ENCODE measurements around the gene ZSWIM1. TPM values are rescaled to one million over a fixed set of nuclear protein-coding genes. Genes with fewer than 3 reads are reported as not detected.

ZSWIM1 gene
- total RNA-seq, 1 experiment from 2014 or later, result 13.0 TPM

DNA sequence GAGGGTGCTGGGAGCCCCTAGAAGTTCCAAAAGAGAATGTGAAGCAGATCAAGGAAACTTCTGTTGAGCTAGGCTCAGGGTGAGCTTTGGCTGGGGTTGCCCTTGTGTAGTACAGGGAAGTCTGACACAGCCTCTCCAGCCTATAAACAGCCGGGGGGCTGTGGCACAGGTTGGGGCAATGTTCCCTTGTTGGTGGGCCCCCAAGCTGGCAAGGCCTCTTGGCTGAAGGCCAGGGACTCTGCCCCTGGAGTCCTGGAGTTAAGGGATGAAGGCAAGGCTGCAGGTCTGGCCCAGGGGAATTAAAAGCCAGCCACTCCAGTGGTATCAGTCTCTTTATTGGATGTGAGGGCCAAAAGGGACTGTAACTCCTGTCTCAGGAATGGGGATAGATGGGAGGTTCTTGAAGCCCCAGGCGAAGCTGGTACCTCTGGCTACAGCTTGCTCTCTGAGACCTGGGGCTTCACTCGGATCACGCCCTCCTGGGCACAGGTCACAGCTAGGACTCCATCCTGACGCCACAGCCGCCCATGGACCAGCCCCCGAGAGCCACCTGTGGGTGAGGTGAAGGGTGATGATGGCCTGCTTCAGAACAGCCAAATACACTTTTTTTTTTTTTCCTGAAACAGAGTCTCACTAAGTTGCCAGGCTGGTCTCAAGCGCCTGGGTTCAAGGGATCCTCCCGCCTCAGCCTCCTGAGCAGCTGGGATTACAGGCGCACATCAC lies 39.5 kb upstream of the ZSWIM1 start:
- no peak for TF ChIP-seq JUND (IDR thresholded peaks at IDR 0.05)
- TF ChIP-seq EGR1 (IDR thresholded peaks at IDR 0.05; ENCODE audit: low read depth), result no peak
- TF ChIP-seq, protein P1, sequence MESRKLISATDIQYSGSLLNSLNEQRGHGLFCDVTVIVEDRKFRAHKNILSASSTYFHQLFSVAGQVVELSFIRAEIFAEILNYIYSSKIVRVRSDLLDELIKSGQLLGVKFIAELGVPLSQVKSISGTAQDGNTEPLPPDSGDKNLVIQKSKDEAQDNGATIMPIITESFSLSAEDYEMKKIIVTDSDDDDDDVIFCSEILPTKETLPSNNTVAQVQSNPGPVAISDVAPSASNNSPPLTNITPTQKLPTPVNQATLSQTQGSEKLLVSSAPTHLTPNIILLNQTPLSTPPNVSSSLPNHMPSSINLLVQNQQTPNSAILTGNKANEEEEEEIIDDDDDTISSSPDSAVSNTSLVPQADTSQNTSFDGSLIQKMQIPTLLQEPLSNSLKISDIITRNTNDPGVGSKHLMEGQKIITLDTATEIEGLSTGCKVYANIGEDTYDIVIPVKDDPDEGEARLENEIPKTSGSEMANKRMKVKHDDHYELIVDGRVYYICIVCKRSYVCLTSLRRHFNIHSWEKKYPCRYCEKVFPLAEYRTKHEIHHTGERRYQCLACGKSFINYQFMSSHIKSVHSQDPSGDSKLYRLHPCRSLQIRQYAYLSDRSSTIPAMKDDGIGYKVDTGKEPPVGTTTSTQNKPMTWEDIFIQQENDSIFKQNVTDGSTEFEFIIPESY (IDR thresholded peaks at IDR 0.05; ENCODE audit: extremely low read depth, insufficient replicate concordance, low read length), result no peak
- no peak for TF ChIP-seq ZNF274 (IDR thresholded peaks at IDR 0.05; ENCODE audit: low read depth, low read length)
- TF ChIP-seq, protein P2, sequence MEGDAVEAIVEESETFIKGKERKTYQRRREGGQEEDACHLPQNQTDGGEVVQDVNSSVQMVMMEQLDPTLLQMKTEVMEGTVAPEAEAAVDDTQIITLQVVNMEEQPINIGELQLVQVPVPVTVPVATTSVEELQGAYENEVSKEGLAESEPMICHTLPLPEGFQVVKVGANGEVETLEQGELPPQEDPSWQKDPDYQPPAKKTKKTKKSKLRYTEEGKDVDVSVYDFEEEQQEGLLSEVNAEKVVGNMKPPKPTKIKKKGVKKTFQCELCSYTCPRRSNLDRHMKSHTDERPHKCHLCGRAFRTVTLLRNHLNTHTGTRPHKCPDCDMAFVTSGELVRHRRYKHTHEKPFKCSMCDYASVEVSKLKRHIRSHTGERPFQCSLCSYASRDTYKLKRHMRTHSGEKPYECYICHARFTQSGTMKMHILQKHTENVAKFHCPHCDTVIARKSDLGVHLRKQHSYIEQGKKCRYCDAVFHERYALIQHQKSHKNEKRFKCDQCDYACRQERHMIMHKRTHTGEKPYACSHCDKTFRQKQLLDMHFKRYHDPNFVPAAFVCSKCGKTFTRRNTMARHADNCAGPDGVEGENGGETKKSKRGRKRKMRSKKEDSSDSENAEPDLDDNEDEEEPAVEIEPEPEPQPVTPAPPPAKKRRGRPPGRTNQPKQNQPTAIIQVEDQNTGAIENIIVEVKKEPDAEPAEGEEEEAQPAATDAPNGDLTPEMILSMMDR (IDR thresholded peaks at IDR 0.05 in 2 of 3, conservative IDR thresholded peaks at IDR 0.05 in 1 of 3; ENCODE audit: borderline replicate concordance in 1 of 3, insufficient read depth in 1 of 3, low read depth in 2 of 3, low read length in 2 of 3), result no peak
- TF ChIP-seq POLR2AphosphoS5 (IDR thresholded peaks at IDR 0.05; ENCODE audit: low read depth, low read length), result no peak
- TF ChIP-seq EZH2 (IDR thresholded peaks at IDR 0.05), result no peak
- TF ChIP-seq, protein P3, sequence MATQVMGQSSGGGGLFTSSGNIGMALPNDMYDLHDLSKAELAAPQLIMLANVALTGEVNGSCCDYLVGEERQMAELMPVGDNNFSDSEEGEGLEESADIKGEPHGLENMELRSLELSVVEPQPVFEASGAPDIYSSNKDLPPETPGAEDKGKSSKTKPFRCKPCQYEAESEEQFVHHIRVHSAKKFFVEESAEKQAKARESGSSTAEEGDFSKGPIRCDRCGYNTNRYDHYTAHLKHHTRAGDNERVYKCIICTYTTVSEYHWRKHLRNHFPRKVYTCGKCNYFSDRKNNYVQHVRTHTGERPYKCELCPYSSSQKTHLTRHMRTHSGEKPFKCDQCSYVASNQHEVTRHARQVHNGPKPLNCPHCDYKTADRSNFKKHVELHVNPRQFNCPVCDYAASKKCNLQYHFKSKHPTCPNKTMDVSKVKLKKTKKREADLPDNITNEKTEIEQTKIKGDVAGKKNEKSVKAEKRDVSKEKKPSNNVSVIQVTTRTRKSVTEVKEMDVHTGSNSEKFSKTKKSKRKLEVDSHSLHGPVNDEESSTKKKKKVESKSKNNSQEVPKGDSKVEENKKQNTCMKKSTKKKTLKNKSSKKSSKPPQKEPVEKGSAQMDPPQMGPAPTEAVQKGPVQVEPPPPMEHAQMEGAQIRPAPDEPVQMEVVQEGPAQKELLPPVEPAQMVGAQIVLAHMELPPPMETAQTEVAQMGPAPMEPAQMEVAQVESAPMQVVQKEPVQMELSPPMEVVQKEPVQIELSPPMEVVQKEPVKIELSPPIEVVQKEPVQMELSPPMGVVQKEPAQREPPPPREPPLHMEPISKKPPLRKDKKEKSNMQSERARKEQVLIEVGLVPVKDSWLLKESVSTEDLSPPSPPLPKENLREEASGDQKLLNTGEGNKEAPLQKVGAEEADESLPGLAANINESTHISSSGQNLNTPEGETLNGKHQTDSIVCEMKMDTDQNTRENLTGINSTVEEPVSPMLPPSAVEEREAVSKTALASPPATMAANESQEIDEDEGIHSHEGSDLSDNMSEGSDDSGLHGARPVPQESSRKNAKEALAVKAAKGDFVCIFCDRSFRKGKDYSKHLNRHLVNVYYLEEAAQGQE (IDR thresholded peaks at IDR 0.05; ENCODE audit: low read depth), result no peak
- no peak for TF ChIP-seq FOSL1 (IDR thresholded peaks at IDR 0.05; ENCODE audit: low read depth)
- no peak for TF ChIP-seq RAD21 (IDR thresholded peaks at IDR 0.05; ENCODE audit: low read depth)
- TF ChIP-seq, protein P4, sequence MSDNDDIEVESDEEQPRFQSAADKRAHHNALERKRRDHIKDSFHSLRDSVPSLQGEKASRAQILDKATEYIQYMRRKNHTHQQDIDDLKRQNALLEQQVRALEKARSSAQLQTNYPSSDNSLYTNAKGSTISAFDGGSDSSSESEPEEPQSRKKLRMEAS (IDR thresholded peaks at IDR 0.05), result no peak
- no peak for TF ChIP-seq ELF1 (IDR thresholded peaks at IDR 0.05; ENCODE audit: borderline replicate concordance, low read depth)
- no peak for TF ChIP-seq CBX3 (IDR thresholded peaks at IDR 0.05; ENCODE audit: low read depth)
- no peak for TF ChIP-seq ZFX (IDR thresholded peaks at IDR 0.05)
- Histone ChIP-seq H3K9ac (ENCODE audit: low read length) (no peak overlapping the region), H3K27ac (ENCODE audit: low read depth, low read length) (no peak overlapping the region), H3K4me3 (replicated peaks in 1 of 2; ENCODE audit: low read depth in 1 of 2, low read length in 2 of 2) (no peak overlapping the region), H3K36me3 (ENCODE audit: control insufficient read depth in 1 of 2, insufficient read depth in 2 of 2, low read length in 2 of 2) (no peaks in the 10 kb centered on the region; a peak in 1 of 4 replicates), H3K9me3 (ENCODE audit: control insufficient read depth in 1 of 2, insufficient read depth in 1 of 2, low read depth in 1 of 2, low read length in 2 of 2) (no peaks in the 10 kb centered on the region), H2AFZ (ENCODE audit: low read depth, low read length, poor library complexity, severe bottlenecking) (no peak overlapping the region), H3K27me3 (ENCODE audit: insufficient read depth, low read length) (no peaks in the 10 kb centered on the region), H4K20me1 (ENCODE audit: insufficient read depth) (no peaks in the 10 kb centered on the region), H3K4me2 (ENCODE audit: low read length) (no peak overlapping the region), H3K9me2 (ENCODE audit: insufficient read depth) (no peaks in the 10 kb centered on the region), H3K4me1 (ENCODE audit: control insufficient read depth in 1 of 2, insufficient read depth in 2 of 2, low read length in 2 of 2) (no peaks in the 10 kb centered on the region), H3K79me2 (ENCODE audit: insufficient read depth, low read length) (no peaks in the 10 kb centered on the region)
- no peak for ATAC-seq
- intact Hi-C loops (cut with micrococcal nuclease), result no loop called here
- no peak for DNase-seq (ENCODE audit: low read depth, low spot score)
- no TSS peak for BruUV-seq (replicated peaks)
- ChIA-PET CTCF (no interaction called here), RAD21 (ENCODE audit: low non-redundant PET in 1 of 2, low total read pairs in 2 of 2, uncharacterized antibody in 2 of 2, unreplicated experiment in 2 of 2) (no interaction called here), POLR2A (no interaction called here)

Measured in HCT116 (cell line).